Urothelium cell line (cell line): ENCODE results near the gene PDE10A.
A peak's percentile ranks its signal among the peaks of the same experiment; 100 is the strongest.
"Not testable (repeated sequence)": the region's sequence is repeated elsewhere in the genome, so short reads cannot be mapped to it uniquely, and the experiment has no call there.

Source experiments
- DNase-seq: peaks from one replicate; pipeline ENCODE4 v3.0.0; 2011; ENCODE audit warnings: low spot score, mixed read lengths
- FAIRE-seq: peaks from 2 replicates; lab custom pipeline; 2011; peaks lifted over from hg19 to GRCh38; lab: Jason Lieb, UNC

PDE10A gene

GRCh38 chr6:165558097-165558496 is 104.9 kb downstream of the PDE10A start:
- not testable (repeated sequence) for FAIRE-seq, DNase-seq

DNA sequence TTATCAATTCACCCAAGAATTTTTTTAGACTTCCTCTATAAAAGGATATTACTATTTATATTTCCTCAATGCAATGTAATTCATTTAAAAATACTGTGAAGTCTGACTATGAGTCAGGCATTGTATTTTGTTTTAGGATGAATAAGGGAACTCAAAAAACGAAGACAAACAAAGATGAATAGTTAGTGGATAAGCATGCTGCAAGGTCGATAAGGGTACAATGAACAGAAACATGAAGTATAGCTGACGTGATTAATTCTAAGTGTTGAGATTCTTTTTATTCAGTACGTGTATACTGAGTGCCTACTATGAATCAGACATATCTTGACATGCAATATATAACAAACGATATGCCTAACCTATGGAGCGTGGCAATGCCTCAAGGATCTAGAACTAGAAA is 105.4 kb downstream of the PDE10A start:
- FAIRE-seq (no peak), DNase-seq (no peak)

GRCh38 chr6:165556116-165556843 is 106.8 kb downstream of the PDE10A start:
- DNase-seq (no peak), FAIRE-seq (peak; percentile 5)

GRCh38 chr6:165554644-165555043 is 108.4 kb downstream of the PDE10A start:
- not testable (repeated sequence) for DNase-seq, FAIRE-seq

GRCh38 chr6:165552248-165552736 is 110.7 kb downstream of the PDE10A start:
- FAIRE-seq (no peak), DNase-seq (no peak)

GRCh38 chr6:165551828-165552227 is 111.2 kb downstream of the PDE10A start:
- FAIRE-seq, result no peak
- no peak for DNase-seq

DNA sequence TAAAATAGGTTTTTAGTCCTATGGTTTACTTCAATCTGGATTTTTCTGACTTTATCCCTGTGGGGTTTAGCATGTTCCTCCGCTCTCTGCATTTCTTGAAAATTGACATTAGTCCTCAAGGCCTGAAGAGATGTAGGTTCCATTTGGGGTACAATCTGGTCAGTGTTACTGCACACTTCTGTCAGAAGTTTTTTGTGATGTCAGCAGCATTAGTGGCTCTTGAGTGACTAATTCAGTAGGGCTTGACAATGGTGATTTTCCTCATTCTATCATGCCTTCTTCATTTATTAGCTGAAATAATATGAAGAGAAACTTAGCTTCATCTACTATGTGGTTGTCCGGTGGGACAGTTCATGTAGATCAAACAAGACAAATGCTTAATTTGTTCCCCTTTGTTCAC is 114.6 kb downstream of the PDE10A start:
- DNase-seq, result no peak
- FAIRE-seq, result no peak

DNA sequence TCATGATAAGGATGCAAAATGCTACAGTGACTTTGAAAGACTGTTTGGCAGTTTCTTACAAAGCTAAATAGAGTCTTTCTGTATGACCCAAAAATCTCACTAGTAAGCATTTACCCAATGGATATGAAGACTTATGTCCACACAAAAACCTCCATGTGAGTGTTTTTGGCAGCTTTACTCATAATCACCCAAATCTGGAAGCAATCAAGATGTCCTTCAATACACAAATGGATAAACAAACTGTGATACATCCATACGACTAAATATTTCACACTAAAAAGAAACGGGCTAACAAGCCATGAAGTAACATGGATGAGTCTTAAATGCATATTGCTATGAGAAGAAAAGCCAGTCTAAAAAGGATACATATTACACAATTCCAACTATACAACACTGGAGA is 117.2 kb downstream of the PDE10A start:
- DNase-seq, result no peak
- no peak for FAIRE-seq

- no peak for DNase-seq
These were observed 119.3 kb downstream of the PDE10A start for GRCh38 chr6:165543781-165544180.

DNA sequence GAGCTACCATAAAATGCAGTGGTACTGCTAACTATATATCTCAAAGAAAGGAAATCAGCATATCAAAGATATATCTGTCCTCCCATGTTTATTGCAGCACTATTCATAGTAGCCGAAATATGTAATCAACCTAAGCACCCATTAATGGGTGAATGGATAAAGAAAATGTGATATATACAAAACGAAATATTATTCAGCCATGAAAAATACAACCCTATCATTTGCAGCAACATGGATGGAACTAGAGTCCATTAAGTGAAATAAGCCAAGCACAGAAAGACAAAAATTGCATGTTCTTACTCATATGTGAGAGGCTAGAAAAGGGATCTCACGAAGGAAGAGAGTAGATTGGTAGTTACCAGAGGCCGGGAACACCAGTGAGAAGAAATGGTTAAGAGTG is 126.1 kb downstream of the PDE10A start:
- FAIRE-seq (no peak), DNase-seq (no peak)

More at GRCh38 chr6:165543781-165544180, 119.3 kb downstream of the PDE10A start:
- no peak for FAIRE-seq

GRCh38 chr6:165519316-165519715 is 143.7 kb downstream of the PDE10A start:
- FAIRE-seq, result no peak

DNA sequence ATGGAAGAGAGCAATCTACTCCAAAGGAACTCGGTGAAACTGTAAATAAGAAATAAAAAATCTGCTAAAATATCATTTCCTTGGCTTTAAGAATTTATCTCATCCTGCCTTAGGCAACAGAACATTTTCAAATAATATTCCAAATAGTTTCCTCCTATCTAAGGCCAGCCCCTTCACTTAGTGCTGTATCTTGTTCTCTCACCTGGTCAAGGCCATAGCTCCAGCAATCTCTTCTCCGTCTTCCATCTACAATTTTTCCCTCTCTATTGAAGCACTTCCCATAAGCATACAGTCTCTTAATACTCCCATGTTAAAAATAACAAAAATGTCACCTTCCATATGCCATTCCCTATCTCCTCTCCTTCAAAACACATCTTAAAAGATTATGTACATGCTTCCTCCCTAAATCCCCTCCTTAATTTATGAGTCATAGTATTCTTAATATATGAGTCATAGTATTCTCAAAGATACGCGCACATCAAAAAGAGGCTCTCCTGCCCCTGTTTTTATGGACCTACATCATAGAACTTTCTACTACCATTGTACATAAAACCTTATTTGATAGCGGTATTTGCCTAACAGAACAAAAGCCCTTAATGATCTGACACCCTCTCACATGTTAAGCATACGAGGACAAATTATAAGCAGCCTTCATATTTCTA is 146.9 kb downstream of the PDE10A start:
- FAIRE-seq (no peak), DNase-seq (peak; percentile 48)

More at GRCh38 chr6:165519316-165519715, 143.7 kb downstream of the PDE10A start:
- DNase-seq, result no peak

- FAIRE-seq (no peak), DNase-seq (no peak)
These were observed 148.4 kb downstream of the PDE10A start for GRCh38 chr6:165514621-165515020.

GRCh38 chr6:165511807-165512206 is 151.2 kb downstream of the PDE10A start:
- no peak for FAIRE-seq
- no peak for DNase-seq

DNA sequence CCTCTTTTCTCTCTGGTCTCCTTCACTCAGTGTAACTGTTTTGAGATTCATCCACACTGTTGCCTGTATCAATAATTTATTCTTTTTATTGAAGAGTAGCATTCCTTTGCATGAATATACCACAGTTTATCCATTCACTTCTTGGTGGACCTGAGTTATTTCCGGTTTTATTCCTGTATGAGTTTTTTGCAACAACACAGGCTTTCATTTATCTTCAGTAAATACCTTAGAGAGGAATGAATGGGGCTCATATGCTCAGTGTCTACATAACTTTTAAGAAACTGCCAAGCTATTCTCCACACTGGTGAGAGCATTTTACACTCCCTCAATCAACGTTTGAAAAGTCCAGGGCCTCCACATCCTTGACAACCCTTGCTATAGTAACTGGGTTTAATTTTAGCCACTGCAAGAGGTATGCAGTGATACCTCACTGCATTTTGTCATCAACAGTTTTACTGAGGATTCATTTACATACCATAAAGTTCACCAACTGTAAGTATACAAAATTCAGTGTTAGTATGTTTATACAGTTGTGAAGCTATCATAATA is 154.6 kb downstream of the PDE10A start:
- DNase-seq (no peak), FAIRE-seq (no peak)

DNA sequence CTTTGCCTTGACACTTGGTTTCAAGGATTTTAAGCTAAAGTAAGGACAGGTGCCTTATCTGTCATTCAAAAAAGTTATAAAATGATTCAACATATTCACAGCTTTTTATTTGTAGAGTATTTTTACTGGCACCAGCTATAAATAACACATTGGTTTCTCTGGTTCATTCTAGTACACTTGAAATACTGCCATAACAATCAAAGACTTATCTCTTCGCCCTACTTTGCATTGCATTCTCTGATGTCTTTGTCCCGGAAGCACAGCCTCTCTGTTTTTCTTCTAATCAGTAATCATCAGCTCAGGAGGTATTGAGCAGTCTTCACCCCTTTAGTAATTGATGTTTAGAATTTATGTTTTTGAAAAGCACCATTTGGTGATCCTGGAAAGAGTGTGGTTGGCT is 156.4 kb downstream of the PDE10A start:
- FAIRE-seq, result no peak

DNA sequence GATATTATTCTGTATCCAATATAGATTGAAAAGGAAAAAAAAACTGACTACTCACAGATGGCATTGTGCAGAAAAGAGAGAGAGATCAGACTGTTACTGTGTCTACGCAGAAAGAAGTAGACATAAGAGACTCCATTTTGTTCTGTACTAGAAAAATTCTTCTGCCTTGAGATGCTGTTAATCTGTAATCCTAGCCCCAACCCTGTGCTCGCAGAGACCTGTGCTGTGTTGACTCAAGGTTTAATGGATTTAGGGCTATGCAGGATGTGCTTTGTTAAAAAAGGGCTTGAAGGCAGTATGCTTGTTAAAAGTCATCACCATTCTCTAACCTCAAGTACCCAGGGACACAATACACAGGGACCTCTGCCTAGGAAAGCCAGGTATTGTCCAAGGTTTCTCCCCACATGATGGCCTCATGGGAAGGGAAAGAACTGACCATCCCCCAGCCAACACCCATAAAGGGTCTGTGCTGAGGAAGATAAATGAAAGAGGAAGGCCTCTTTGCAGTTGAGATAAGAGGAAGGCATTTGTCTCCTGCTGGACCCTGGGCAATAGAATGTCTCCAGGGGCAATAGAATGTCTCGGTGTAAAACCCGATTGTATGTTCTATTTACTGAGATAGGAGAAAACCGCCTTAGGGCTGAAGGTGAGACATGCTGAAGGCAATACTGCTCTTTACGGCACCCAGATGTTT is 162.7 kb downstream of the PDE10A start:
- not testable (repeated sequence) for FAIRE-seq, DNase-seq

More for the DNA sequence above, 156.4 kb downstream of the PDE10A start:
- DNase-seq, result no peak

DNA sequence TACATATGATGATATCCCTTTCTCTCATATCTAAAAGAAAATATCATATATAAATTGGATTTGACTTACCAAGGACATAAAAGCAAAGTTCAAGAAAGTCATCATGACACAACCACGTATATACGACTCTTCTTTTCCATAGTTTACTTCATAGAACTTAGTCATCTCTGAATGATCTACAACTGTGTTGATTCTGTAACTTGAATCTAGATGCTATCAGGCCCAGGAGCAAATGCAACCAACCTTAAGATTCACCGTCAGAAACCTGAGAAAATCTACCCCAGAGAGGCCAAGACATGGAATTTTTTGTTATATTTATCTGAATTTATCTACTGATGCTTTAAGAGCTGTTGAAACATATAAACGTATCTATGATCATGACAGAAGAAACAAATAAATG is 165.6 kb downstream of the PDE10A start:
- DNase-seq, result no peak
- no peak for FAIRE-seq

DNA sequence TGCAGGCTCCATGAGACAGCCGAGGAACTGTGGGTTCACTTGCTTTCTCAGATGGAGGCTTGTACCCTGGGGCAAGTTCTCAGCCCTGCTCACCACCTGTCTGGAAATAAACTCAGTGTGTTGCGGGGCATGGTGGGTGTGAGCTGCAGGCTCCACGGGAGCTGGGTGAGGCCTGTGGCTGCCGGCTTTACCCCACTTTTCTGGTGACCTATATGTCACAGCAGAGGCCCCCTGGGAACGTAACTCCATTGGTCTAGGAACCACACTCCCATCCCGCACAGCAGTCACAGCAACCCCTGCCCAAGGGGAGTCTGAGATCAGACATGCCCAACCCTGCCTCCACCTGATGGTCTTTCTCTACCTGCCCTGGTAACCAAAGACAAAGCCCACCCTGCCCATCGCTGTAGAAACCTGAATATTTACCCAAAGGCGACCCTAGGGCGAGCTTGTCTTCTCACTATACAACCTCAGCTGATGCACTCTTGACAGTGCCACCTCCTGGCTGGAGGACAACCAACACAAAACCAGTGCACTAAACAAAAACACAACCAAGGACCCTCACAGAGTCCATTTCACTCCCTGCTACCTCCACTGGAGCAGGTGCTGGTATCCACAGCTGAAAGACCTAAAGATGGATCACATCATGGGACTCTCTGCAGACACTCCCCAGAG is 174.3 kb downstream of the PDE10A start:
- no peak for FAIRE-seq
- DNase-seq, result no peak

- FAIRE-seq, result no peak
- DNase-seq, result no peak
These were observed 175.1 kb downstream of the PDE10A start for GRCh38 chr6:165487950-165488349.

- DNase-seq (no peak), FAIRE-seq (no peak)
These were observed 175.7 kb downstream of the PDE10A start for GRCh38 chr6:165487347-165487746.
